ENCODE results near the gene HOXC9.

DNA sequence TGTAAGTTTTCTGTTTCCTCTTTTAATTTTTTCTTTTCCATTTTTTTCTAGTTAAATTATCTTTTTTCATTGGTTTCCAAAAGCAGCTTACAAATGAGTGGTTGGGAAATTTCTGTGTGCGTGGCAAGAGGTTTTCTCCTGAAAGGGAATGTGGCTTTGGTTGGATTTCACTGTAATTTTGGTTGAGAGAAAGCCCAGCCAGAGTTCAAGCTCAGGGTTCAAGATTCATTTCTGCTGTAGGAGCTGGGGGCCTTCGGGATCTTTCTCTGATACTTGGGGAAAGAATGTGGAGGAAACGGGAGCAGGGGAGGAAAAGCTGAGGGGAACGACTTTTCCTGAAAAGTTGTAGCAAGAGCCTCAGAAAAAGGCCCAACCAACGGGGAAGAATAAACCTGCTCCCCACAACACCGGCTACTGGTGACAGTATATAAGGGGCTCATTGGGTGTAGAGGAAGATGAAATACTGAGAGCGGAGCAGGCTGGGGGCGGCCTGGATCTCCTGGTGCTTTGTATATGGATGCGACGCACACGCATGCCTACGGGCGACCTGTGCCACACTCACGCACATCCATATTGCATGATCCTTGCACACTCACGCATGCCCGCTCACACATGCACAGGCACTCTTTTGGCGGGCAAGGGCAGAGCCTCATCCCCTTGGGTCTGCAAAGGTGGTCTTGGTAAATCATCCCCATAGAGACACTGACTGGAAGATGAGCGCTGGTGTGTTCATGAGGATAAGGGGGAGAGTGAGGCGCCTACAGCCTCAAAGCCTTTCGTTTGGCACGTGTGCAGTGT is 13.1 kb upstream of the HOXC9 start:
- TF ChIP-seq FOXA1 (IDR thresholded peaks at IDR 0.05), result no peak
- TF ChIP-seq, protein P1, sequence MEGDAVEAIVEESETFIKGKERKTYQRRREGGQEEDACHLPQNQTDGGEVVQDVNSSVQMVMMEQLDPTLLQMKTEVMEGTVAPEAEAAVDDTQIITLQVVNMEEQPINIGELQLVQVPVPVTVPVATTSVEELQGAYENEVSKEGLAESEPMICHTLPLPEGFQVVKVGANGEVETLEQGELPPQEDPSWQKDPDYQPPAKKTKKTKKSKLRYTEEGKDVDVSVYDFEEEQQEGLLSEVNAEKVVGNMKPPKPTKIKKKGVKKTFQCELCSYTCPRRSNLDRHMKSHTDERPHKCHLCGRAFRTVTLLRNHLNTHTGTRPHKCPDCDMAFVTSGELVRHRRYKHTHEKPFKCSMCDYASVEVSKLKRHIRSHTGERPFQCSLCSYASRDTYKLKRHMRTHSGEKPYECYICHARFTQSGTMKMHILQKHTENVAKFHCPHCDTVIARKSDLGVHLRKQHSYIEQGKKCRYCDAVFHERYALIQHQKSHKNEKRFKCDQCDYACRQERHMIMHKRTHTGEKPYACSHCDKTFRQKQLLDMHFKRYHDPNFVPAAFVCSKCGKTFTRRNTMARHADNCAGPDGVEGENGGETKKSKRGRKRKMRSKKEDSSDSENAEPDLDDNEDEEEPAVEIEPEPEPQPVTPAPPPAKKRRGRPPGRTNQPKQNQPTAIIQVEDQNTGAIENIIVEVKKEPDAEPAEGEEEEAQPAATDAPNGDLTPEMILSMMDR (IDR thresholded peaks at IDR 0.05; ENCODE audit: low read depth, low read length, missing input control), result no peak
- no peak for TF ChIP-seq RAD21 (IDR thresholded peaks at IDR 0.05)
- TF ChIP-seq, protein P2, sequence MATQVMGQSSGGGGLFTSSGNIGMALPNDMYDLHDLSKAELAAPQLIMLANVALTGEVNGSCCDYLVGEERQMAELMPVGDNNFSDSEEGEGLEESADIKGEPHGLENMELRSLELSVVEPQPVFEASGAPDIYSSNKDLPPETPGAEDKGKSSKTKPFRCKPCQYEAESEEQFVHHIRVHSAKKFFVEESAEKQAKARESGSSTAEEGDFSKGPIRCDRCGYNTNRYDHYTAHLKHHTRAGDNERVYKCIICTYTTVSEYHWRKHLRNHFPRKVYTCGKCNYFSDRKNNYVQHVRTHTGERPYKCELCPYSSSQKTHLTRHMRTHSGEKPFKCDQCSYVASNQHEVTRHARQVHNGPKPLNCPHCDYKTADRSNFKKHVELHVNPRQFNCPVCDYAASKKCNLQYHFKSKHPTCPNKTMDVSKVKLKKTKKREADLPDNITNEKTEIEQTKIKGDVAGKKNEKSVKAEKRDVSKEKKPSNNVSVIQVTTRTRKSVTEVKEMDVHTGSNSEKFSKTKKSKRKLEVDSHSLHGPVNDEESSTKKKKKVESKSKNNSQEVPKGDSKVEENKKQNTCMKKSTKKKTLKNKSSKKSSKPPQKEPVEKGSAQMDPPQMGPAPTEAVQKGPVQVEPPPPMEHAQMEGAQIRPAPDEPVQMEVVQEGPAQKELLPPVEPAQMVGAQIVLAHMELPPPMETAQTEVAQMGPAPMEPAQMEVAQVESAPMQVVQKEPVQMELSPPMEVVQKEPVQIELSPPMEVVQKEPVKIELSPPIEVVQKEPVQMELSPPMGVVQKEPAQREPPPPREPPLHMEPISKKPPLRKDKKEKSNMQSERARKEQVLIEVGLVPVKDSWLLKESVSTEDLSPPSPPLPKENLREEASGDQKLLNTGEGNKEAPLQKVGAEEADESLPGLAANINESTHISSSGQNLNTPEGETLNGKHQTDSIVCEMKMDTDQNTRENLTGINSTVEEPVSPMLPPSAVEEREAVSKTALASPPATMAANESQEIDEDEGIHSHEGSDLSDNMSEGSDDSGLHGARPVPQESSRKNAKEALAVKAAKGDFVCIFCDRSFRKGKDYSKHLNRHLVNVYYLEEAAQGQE (IDR thresholded peaks at IDR 0.05), result no peak
- no peak for TF ChIP-seq EGR1 (IDR thresholded peaks at IDR 0.05; ENCODE audit: low read depth in 2 of 2)
- TF ChIP-seq SP1 (IDR thresholded peaks at IDR 0.05), result no peak

Data from liver (tissue), 3 donors.